RWPE2 (cell line): ENCODE data around the gene EXOC6B.
"Not testable (repeated sequence)": the region's sequence is repeated elsewhere in the genome, so short reads cannot be mapped to it uniquely, and the experiment has no call there.

ENCODE experiments used
- ATAC-seq: fragments of 200-7000 bp; cut with Tn5 transposase; 3 replicates; pipeline ENCODE4 v1.9.1; 2021; ENCODE audit warnings: low read depth
- DNase-seq: peaks from one replicate; pipeline ENCODE4 v3.0.0-alpha.2; 2020; ENCODE audit warnings: low spot score
- H3K27ac ChIP-seq: fragments of 450-650 bp; 2 replicates; pipeline ENCODE4 v1.5.1; 2017; ENCODE audit warnings: mild to moderate bottlenecking; ENCODE audit not compliant: poor library complexity, severe bottlenecking
- H3K27me3 ChIP-seq: fragments of 250-450 bp; sonication (Bioruptor Pico); 2 replicates; pipeline ENCODE4 v1.5.1; 2021; ENCODE audit warnings: mild to moderate bottlenecking, moderate library complexity; ENCODE audit not compliant: insufficient read depth, poor library complexity, severe bottlenecking
- H3K36me3 ChIP-seq: fragments of 250-450 bp; sonication (Bioruptor Pico); 2 replicates; pipeline ENCODE4 v1.5.1; 2020; ENCODE audit warnings: low read depth, mild to moderate bottlenecking, moderate library complexity
- H3K4me1 ChIP-seq: fragments of 250-450 bp; sonication (Bioruptor Pico); 2 replicates; pipeline ENCODE4 v1.5.1; 2021; ENCODE audit warnings: mild to moderate bottlenecking, moderate library complexity; ENCODE audit not compliant: insufficient read depth, poor library complexity, severe bottlenecking
- H3K4me3 ChIP-seq: fragments of 250-450 bp; sonication (Bioruptor Pico); 2 replicates; pipeline ENCODE4 v1.5.1; 2021; ENCODE audit warnings: mild to moderate bottlenecking, moderate library complexity; ENCODE audit not compliant: severe bottlenecking
- H3K9me3 ChIP-seq: fragments of 250-450 bp; sonication (Bioruptor Pico); 2 replicates; pipeline ENCODE4 v1.5.1; 2021; ENCODE audit warnings: mild to moderate bottlenecking, moderate library complexity; ENCODE audit not compliant: severe bottlenecking
- TF ChIP-seq, protein P1 (sequence below): fragments of 450-650 bp; IDR thresholded peaks from one replicate; pipeline ENCODE4 v1.5.1; 2017; ENCODE audit warnings: mild to moderate bottlenecking, moderate library complexity; ENCODE audit not compliant: poor library complexity, severe bottlenecking

EXOC6B gene

DNA sequence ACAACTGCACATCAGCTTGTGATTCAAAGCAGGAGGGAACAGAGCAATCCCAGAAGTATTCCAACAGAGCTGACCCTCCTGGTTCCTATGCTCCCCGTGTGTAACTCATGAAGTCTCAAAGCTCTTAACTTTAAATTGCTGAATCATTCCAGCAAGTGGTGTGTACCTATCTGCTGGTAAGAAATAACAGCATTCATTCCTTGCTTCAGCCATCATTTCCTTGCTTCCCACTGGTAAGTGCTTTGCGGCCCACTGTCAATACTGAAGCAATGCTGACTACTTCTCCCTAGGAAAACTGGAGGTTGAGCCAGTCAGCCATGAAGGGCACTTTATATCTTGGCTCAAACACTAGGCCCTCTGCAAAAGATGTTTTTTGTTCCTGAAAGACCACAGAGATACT, 222.4 kb downstream of the EXOC6B start:
- ATAC-seq (no peak), DNase-seq (no peak)
- Histone ChIP-seq H3K4me3 (no peak overlapping the region), H3K9me3 (no peaks in the 10 kb centered on the region), H3K4me1 (no peaks in the 10 kb centered on the region), H3K36me3 (no peaks in the 10 kb centered on the region), H3K27ac (no peak overlapping the region), H3K27me3 (no peaks in the 10 kb centered on the region)
- TF ChIP-seq, protein P1, sequence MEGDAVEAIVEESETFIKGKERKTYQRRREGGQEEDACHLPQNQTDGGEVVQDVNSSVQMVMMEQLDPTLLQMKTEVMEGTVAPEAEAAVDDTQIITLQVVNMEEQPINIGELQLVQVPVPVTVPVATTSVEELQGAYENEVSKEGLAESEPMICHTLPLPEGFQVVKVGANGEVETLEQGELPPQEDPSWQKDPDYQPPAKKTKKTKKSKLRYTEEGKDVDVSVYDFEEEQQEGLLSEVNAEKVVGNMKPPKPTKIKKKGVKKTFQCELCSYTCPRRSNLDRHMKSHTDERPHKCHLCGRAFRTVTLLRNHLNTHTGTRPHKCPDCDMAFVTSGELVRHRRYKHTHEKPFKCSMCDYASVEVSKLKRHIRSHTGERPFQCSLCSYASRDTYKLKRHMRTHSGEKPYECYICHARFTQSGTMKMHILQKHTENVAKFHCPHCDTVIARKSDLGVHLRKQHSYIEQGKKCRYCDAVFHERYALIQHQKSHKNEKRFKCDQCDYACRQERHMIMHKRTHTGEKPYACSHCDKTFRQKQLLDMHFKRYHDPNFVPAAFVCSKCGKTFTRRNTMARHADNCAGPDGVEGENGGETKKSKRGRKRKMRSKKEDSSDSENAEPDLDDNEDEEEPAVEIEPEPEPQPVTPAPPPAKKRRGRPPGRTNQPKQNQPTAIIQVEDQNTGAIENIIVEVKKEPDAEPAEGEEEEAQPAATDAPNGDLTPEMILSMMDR = no peak

DNA sequence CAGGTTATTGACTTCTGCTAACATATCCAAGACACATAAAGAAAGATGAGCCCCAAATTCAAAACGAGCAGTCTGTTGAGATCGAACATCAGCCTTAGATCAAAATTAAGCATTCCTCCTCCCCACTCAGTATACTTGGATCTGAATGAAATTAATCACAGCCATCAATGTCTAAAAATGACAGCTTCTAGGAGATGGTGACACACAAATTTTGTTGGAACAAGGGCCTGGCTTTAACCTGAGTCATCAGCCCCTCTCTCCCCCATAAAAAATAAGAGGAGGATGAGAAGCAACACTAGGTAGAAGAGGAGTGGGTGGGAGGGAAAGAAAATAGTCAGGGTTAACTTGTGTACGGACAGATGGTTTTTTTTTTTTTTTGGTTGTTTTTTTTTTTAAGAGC, 223.1 kb downstream of the EXOC6B start:
- Histone ChIP-seq H3K27me3 (no peaks in the 10 kb centered on the region), H3K36me3 (no peaks in the 10 kb centered on the region), H3K27ac (no peak overlapping the region), H3K9me3 (no peaks in the 10 kb centered on the region), H3K4me1 (no peaks in the 10 kb centered on the region), H3K4me3 (no peak overlapping the region)
- TF ChIP-seq, protein P1 = no peak
- ATAC-seq (no peak), DNase-seq (no peak)

DNA sequence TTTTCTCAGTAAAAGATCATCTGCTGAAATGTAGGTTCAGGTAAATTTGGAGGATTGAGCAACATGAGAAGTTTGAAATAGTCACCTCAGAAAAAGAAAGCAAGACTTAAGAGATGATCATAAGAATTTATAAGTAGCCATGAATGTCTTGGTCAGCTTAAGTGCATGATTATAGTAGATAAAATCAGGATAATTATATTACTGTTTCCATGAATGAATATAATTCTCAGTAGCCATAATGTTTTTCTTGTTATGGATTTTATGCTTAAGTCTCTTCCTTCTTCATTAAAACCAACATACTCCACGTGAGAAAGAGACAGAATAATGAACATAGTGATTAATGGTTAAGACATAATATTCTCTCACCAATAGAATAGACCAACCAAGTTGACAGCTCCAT, 223.7 kb downstream of the EXOC6B start:
- no peaks in the 10 kb centered on the region for H3K27me3 ChIP-seq
- no peak overlapping the region for H3K4me3 ChIP-seq
- no peak for DNase-seq
- H3K4me1 ChIP-seq = no peaks in the 10 kb centered on the region
- no peak for ATAC-seq
- TF ChIP-seq, protein P1 = no peak
- no peaks in the 10 kb centered on the region for H3K36me3 ChIP-seq
- H3K27ac ChIP-seq = no peak overlapping the region
- no peaks in the 10 kb centered on the region for H3K9me3 ChIP-seq

DNA sequence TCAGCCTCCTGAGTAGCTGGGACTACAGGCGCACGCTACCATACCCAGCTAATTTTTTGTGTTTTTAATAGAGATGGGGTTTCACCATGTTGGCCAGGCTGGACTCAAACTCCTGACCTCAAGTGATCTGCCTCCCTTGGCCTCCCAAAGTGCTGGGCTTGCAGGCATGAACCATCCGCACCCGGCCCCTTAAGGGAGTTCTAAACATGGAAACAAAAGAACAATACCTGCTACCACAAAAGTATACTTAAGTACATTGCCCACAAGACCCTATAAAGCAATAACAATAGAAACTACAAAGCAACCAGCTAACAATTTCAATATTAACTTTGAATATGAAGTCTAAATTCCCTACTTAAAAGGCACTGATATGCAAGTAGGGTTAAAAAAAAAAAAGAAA, 242.0 kb downstream of the EXOC6B start:
- H3K9me3 ChIP-seq, H3K36me3 ChIP-seq, H3K4me3 ChIP-seq, H3K27me3 ChIP-seq, DNase-seq, H3K4me1 ChIP-seq, ATAC-seq, H3K27ac ChIP-seq: not testable (repeated sequence)

DNA sequence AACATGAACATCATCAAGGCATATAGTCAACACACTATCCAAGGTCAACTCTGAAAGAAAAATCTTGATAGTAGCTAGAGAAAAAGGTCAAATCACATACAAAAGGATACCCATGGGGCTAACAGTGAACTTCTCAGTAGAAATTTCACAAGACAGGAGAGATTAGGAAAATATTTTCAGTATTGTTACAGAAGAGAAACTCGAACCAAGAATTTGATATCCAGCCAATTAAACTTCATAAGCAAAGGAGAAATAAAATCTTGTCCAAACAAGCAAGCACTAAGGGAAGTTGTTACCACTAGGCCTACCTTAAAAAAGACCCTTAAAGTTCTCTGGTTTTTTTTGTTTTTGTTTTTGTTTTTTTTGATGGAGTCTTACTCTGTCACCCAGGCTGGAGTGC, 242.5 kb downstream of the EXOC6B start:
- DNase-seq (no peak), ATAC-seq (no peak)
- Histone ChIP-seq H3K27ac (no peak overlapping the region), H3K4me3 (no peak overlapping the region), H3K27me3 (no peaks in the 10 kb centered on the region), H3K36me3 (no peaks in the 10 kb centered on the region), H3K4me1 (no peaks in the 10 kb centered on the region), H3K9me3 (no peaks in the 10 kb centered on the region)
- TF ChIP-seq, protein P1 = no peak
